OCI-LY1 (cell line): Measurements from ENCODE around the gene UBR2.
A peak's percentile ranks its signal among the peaks of the same experiment; 100 is the strongest.

Experiments
- H2AFZ ChIP-seq: fragments of 200-600 bp; sonication (generic), shearing (Covaris generic); 2 replicates; pipeline ENCODE4 v1.6.0; 2014; ENCODE audit warnings: antibody characterized with exemption, mild to moderate bottlenecking, low read length
- H3F3A ChIP-seq: fragments of 200-600 bp; sonication (generic), shearing (Covaris generic); 2 replicates; pipeline ENCODE4 v1.6.0; 2014; ENCODE audit warnings: mild to moderate bottlenecking, antibody characterized with exemption, low read length, moderate library complexity; ENCODE audit not compliant: insufficient read depth
- H3K27ac ChIP-seq: fragments of 200-600 bp; sonication (generic); 2 replicates; pipeline ENCODE4 v1.5.1; 2014; ENCODE audit warnings: low read length, mixed run types, mild to moderate bottlenecking, low read depth; ENCODE audit not compliant: poor library complexity, severe bottlenecking
- H3K27me3 ChIP-seq: fragments of 200-600 bp; sonication (generic); 2 replicates; pipeline ENCODE4 v1.6.0; 2014; ENCODE audit warnings: antibody characterized with exemption, mild to moderate bottlenecking, low read length, moderate library complexity; ENCODE audit not compliant: insufficient read depth
- H3K36me3 ChIP-seq: fragments of 200-600 bp; sonication (generic); 2 replicates; pipeline ENCODE4 v1.6.1; 2014; ENCODE audit warnings: mild to moderate bottlenecking, antibody characterized with exemption, low read length, moderate library complexity, mixed read lengths; ENCODE audit not compliant: insufficient read depth
- H3K4me1 ChIP-seq: fragments of 200-600 bp; sonication (generic); 2 replicates; pipeline ENCODE4 v1.5.1; 2014; ENCODE audit warnings: mild to moderate bottlenecking, low read length, moderate library complexity; ENCODE audit not compliant: insufficient read depth, severe bottlenecking
- H3K4me2 ChIP-seq: fragments of 200-600 bp; sonication (generic), shearing (Covaris generic); 2 replicates; pipeline ENCODE4 v1.6.1; 2014; ENCODE audit warnings: low read length
- H3K4me3 ChIP-seq: fragments of 200-600 bp; sonication (generic); 2 replicates; pipeline ENCODE4 v1.5.1; 2014; ENCODE audit warnings: low read length, low read depth, mild to moderate bottlenecking, mixed read lengths; ENCODE audit not compliant: poor library complexity, severe bottlenecking
- H3K79me2 ChIP-seq: fragments of 200-600 bp; shearing (Covaris generic); 2 replicates; pipeline ENCODE4 v1.6.1; 2016; ENCODE audit warnings: mixed run types, low read length, mixed read lengths; ENCODE audit not compliant: insufficient read depth
- H3K9ac ChIP-seq: fragments of 200-600 bp; sonication (generic), shearing (Covaris generic); 2 replicates; pipeline ENCODE4 v1.6.1; 2014; ENCODE audit warnings: mild to moderate bottlenecking, low read length, mixed read lengths
- H3K9me2 ChIP-seq: fragments of 200-600 bp; sonication (generic), shearing (Covaris generic); 2 replicates; pipeline ENCODE4 v1.6.1; 2014; ENCODE audit warnings: low read depth, mild to moderate bottlenecking, low read length, mixed read lengths
- H3K9me3 ChIP-seq: fragments of 200-600 bp; shearing (Covaris generic); 2 replicates; pipeline ENCODE4 v1.6.1; 2014; ENCODE audit warnings: low read length, mixed read lengths
- H4K20me1 ChIP-seq: fragments of 200-600 bp; sonication (generic), shearing (Covaris generic); 2 replicates; pipeline ENCODE4 v1.6.0; 2016; ENCODE audit warnings: mild to moderate bottlenecking, low read length; ENCODE audit not compliant: insufficient read depth
- CTCF ChIP-seq: fragments of 200-600 bp; sonication (generic), shearing (Covaris generic); IDR thresholded peaks from 2 replicates; pipeline ENCODE4 v1.5.1; 2017; ENCODE audit warnings: mild to moderate bottlenecking, antibody characterized with exemption, low read length, moderate library complexity, mixed read lengths
- EZH2 ChIP-seq: fragments of 200-600 bp; sonication (generic), shearing (Covaris generic); IDR thresholded peaks from 2 replicates; pipeline ENCODE4 v1.8.0; 2017; ENCODE audit warnings: borderline replicate concordance, mixed run types, mild to moderate bottlenecking, antibody characterized with exemption, low read length, moderate library complexity, mixed read lengths

UBR2 gene

DNA sequence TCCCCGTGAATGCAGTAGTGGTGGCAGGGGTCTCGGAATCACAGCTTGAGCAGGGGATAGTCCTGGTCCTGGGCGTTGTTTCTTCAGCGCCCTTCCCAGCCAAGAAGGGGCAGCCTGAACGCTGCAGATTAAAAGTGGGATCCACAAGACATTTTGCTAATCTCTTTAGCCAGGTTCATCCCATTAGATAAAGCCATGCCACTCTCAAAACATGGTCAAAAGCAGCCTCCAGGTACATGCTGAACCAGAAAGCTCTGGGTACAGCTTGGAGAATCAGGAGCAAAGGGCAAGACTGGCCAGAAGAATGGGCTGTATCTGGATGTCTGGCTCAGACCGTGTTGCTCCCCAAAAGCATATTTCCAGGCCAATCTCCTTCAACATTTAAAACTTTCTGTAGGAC lies 158.7 kb downstream of the UBR2 start, which contains the start of gene PRPH2:
TSS of gene PRPH2 (minus strand) at position 101 of the 400 bp plus-strand sequence. CDS start 263 bp downstream, outside the sequence.
- Histone ChIP-seq H3K27ac (no peak within 1 kb of the TSS), H3K79me2 (no peaks in the 10 kb centered on the region), H2AFZ (no peak within 1 kb of the TSS)

GRCh38 chr6:42724825-42725224 lies 161.0 kb downstream of the UBR2 start:
- H3K27ac ChIP-seq, result no peak overlapping the region
- H3K4me3 ChIP-seq, result no peak overlapping the region
- peaks cover 12% of the 10 kb centered on the region for H3K4me1 ChIP-seq
- H3K27me3 ChIP-seq, result 0 out of 2 replicates have a peak, but pooled peaks cover 7% of the 10 kb centered on the region
- no peaks in the 10 kb centered on the region for H3K9me3 ChIP-seq
- H3K9me2 ChIP-seq, result no peaks in the 10 kb centered on the region
- H3K9ac ChIP-seq, result no peak overlapping the region
- H3F3A ChIP-seq, result no peaks in the 10 kb centered on the region
- H3K36me3 ChIP-seq, result no peaks in the 10 kb centered on the region
- no peak overlapping the region for H2AFZ ChIP-seq
- no peaks in the 10 kb centered on the region for H4K20me1 ChIP-seq
- no peaks in the 10 kb centered on the region for H3K79me2 ChIP-seq
- H3K4me2 ChIP-seq, result no peak overlapping the region
- TF ChIP-seq CTCF (no peak), EZH2 (no peak)

More for the DNA sequence above, 158.7 kb downstream of the UBR2 start, which contains the start of gene PRPH2:
- Histone ChIP-seq H3K4me2 (no peak within 1 kb of the TSS), H4K20me1 (no peaks in the 10 kb centered on the region), H3K9me2 (no peaks in the 10 kb centered on the region), H3K4me3 (no peak within 1 kb of the TSS), H3K9me3 (no peaks in the 10 kb centered on the region), H3F3A (no peaks in the 10 kb centered on the region), H3K4me1 (peaks cover 12% of the 10 kb centered on the region), H3K36me3 (no peaks in the 10 kb centered on the region), H3K27me3 (0 out of 2 replicates have a peak, but pooled peaks cover 7% of the 10 kb centered on the region), H3K9ac (no peak within 1 kb of the TSS)
- TF ChIP-seq EZH2 (no peak), CTCF (no peak)

DNA sequence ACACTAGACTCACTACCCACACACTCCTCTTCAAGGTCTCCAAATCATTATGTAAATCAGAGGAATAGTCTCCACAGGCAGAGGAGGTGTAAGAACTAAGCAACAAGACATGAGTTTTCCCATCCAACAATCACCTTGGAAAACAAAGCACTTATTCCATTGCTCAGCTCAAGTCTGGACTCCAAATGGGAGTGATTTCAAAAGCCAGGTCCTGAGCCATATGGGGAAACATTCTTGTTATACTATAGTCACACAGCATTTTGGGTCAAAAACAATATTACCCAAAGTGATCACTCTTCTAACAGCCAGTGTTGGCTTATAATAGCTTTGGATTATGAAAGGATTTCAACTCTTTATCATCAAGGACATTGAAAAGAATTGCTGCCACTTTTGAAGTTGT lies 162.2 kb downstream of the UBR2 start:
- no peaks in the 10 kb centered on the region for H3K9me3 ChIP-seq
- H3K4me3 ChIP-seq, result no peak overlapping the region
- H3K27ac ChIP-seq, result no peak overlapping the region
- no peaks in the 10 kb centered on the region for H3K9me2 ChIP-seq
- H4K20me1 ChIP-seq, result no peaks in the 10 kb centered on the region
- 0 out of 2 replicates have a peak, but pooled peaks cover 7% of the 10 kb centered on the region for H3K27me3 ChIP-seq
- no peaks in the 10 kb centered on the region for H3F3A ChIP-seq
- no peaks in the 10 kb centered on the region for H3K79me2 ChIP-seq
- peak overlapping the region; percentile 26; the same call in 1 of the 2 replicates for H3K9ac ChIP-seq
- peak overlapping the region; percentile 89 for H2AFZ ChIP-seq
- no peak for TF ChIP-seq EZH2
- no peak for TF ChIP-seq CTCF
- no peaks in the 10 kb centered on the region for H3K36me3 ChIP-seq
- H3K4me1 ChIP-seq, result peaks cover 12% of the 10 kb centered on the region
- peak overlapping the region; percentile 74 for H3K4me2 ChIP-seq
